SK-N-MC (cell line): ENCODE measurements around the gene MEIOB.

ENCODE experiments used
- DNase-seq: peaks from one replicate; pipeline ENCODE4 v3.0.0-alpha.2; 2011; ENCODE audit warnings: low read depth, low spot score
- H3K27ac ChIP-seq: fragments of 200-600 bp; sonication (generic); 2 replicates; pipeline ENCODE4 v1.5.1; 2016; ENCODE audit warnings: mixed run types
- H3K36me3 ChIP-seq: fragments of 200-600 bp; sonication (generic); 2 replicates; pipeline ENCODE4 v1.6.1; 2017; ENCODE audit warnings: antibody characterized with exemption, low read length, mixed read lengths; ENCODE audit not compliant: insufficient read depth
- H3K4me3 ChIP-seq: fragments of 200-600 bp; sonication (generic); 2 replicates; pipeline ENCODE4 v1.5.1; 2016
- H3K9ac ChIP-seq: fragments of 200-600 bp; sonication (generic); 2 replicates; pipeline ENCODE4 v1.8.0; 2017; ENCODE audit warnings: mixed run types, mixed read lengths; ENCODE audit not compliant: insufficient read length
- H3K9me3 ChIP-seq: fragments of 200-600 bp; sonication (generic); 2 replicates; pipeline ENCODE4 v1.6.1; 2017; ENCODE audit warnings: low read depth, mild to moderate bottlenecking, antibody characterized with exemption, low read length, moderate library complexity, mixed read lengths
- EZH2 ChIP-seq: fragments of 200-600 bp; sonication (generic); IDR thresholded peaks from one replicate; pipeline ENCODE4 v1.6.1; 2017; ENCODE audit warnings: antibody characterized with exemption
- FOXP2 ChIP-seq: optimal IDR thresholded peaks from 2 replicates; pipeline ENCODE3; 2011; ENCODE audit warnings: mild to moderate bottlenecking, moderate library complexity; ENCODE audit not compliant: insufficient read depth; ENCODE audit errors: extremely low read length, control extremely low read depth
- POLR2AphosphoS5 ChIP-seq: IDR thresholded peaks from 2 replicates; pipeline ENCODE4 v1.6.1; 2012; ENCODE audit warnings: mild to moderate bottlenecking, low read depth, low read length, borderline replicate concordance

The MEIOB gene

DNA sequence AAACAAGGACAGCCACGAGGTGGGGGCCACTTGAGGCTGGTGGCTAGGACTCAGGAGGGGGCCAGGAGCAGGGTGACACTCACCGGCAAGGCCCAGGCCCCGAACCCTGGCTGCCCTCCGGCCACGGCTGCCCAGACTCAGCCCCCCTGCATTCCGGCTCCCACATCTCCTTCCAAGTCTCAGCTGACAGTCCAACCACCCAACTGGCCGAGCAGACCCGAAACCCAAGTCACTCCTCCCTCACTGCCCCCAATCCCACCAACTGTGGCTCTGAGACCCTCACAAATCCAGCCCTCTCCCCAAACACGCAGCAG, 54.7 kb downstream of the MEIOB start:
- no peaks in the 10 kb centered on the region for H3K9me3 ChIP-seq
- no peak overlapping the region for H3K4me3 ChIP-seq
- DNase-seq, result no peak
- no peak overlapping the region for H3K9ac ChIP-seq
- H3K36me3 ChIP-seq, result no peaks in the 10 kb centered on the region
- no peak overlapping the region for H3K27ac ChIP-seq
- TF ChIP-seq FOXP2 (no peak), EZH2 (no peak), POLR2AphosphoS5 (no peak)

DNA sequence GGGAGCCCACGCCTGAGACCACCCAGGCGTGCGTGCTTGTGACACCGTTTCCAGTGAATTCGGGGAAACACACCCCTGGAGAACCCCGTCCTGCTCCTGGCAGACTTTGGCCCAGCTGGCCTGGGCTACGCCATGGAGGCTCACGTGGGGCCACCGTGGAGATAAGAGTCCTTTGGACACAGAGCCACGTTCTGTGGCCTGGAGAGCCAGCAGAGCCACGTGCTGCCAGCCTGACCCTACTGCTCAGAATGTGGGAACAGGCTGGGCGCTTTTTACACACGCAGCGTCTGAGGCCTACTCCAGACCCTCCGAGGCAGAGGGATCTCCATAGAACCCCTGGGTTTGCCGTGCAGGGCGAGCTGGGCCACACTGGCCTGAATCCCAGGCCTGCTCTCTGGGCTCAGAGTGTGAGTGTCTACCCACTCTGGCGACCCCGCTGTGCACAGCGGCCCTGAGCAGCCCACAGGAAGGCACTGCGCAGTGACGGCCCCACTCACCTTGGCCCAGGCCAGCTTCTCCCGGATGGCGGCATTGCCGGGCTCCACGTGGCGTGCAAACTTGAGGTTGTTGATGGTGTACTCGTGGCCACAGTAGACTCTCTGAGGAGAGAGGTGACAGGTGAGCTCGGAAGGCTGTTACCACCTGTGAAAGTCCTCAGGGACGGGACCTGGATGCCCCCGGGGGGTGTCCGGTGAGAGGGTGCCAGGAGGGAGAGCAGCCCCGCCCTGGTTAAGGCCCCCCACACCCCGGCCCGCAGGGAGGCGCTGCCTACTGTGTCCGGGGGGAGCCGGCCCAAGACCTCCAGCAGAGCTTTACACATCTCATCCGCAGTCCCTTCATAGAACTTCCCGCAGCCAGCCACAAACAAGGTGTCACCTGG, 55.3 kb downstream of the MEIOB start:
- DNase-seq, result no peak
- Histone ChIP-seq H3K4me3 (no peak overlapping the region), H3K27ac (no peak overlapping the region), H3K9me3 (no peaks in the 10 kb centered on the region), H3K9ac (no peak overlapping the region), H3K36me3 (no peaks in the 10 kb centered on the region)
- TF ChIP-seq POLR2AphosphoS5 (no peak), EZH2 (no peak), FOXP2 (no peak)

DNA sequence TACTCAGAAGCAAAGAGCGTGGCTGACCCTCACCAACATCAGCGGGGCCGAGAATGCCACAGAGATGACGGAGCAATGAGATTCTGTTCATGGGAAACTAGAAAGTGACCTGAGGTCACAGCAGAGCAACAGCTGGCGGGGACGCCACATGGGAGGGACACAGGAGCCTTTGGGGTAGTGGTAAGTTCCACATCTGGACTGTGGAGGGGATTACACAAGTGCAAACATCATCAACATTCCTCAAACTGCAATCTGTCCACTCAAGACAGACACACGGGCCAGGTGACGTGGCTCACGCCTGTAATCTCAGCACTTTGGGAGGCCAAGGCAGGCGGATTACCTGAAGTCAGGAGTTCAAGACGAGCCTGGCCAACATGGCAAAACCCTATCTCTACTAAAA, 56.5 kb downstream of the MEIOB start:
- H3K9me3 ChIP-seq, result no peaks in the 10 kb centered on the region
- TF ChIP-seq FOXP2 (no peak), EZH2 (no peak), POLR2AphosphoS5 (no peak)
- no peak overlapping the region for H3K9ac ChIP-seq
- no peak overlapping the region for H3K4me3 ChIP-seq
- no peak overlapping the region for H3K27ac ChIP-seq
- DNase-seq, result no peak
- no peaks in the 10 kb centered on the region for H3K36me3 ChIP-seq

DNA sequence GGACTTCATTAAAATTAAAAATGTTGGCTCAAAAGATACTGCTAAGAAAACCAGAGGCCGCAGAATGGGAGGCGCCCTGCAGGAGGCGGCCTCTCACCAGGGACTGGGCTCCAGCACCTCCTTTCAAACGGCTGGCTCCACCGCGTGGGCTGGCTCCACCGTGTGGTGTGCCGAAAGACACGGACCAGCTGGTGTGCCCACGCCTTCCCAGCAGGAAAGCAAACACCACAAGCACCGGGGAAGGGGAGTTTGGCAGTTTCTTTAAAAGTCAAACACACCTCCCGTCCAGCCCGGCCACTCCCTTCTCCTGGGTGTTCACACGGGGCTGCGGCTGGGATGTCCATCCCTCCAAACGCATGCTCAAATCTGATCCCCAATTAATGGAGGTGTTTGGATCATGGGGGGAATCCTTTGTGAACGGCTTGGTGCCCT, 59.2 kb downstream of the MEIOB start:
- Histone ChIP-seq H3K36me3 (no peaks in the 10 kb centered on the region), H3K27ac (no peak overlapping the region), H3K4me3 (no peak overlapping the region), H3K9ac (no peak overlapping the region), H3K9me3 (no peaks in the 10 kb centered on the region)
- DNase-seq, result no peak
- no peak for TF ChIP-seq FOXP2

GRCh38 chr16:1810536-1810935, 61.4 kb downstream of the MEIOB start:
- no peak for DNase-seq

GRCh38 chr16:1810106-1810505, 61.9 kb downstream of the MEIOB start:
- no peak overlapping the region for H3K9ac ChIP-seq
- no peak for DNase-seq
- H3K27ac ChIP-seq, result no peak overlapping the region
- TF ChIP-seq FOXP2, result no peak
- no peak for TF ChIP-seq POLR2AphosphoS5
- no peak for TF ChIP-seq EZH2
- no peaks in the 10 kb centered on the region for H3K36me3 ChIP-seq
- no peak overlapping the region for H3K4me3 ChIP-seq
- H3K9me3 ChIP-seq, result no peaks in the 10 kb centered on the region

More at GRCh38 chr16:1810536-1810935, 61.4 kb downstream of the MEIOB start:
- H3K9ac ChIP-seq, result no peak overlapping the region
- no peaks in the 10 kb centered on the region for H3K36me3 ChIP-seq
- no peak for TF ChIP-seq EZH2
- no peak for TF ChIP-seq FOXP2
- no peak for TF ChIP-seq POLR2AphosphoS5
- H3K9me3 ChIP-seq, result no peaks in the 10 kb centered on the region
- H3K27ac ChIP-seq, result no peak overlapping the region
- H3K4me3 ChIP-seq, result no peak overlapping the region

GRCh38 chr16:1809281-1809801, 62.6 kb downstream of the MEIOB start:
- no peaks in the 10 kb centered on the region for H3K36me3 ChIP-seq
- DNase-seq, result no peak
- no peak overlapping the region for H3K9ac ChIP-seq
- H3K9me3 ChIP-seq, result no peaks in the 10 kb centered on the region
- TF ChIP-seq POLR2AphosphoS5 (no peak), EZH2 (no peak), FOXP2 (no peak)
- no peak overlapping the region for H3K27ac ChIP-seq
- H3K4me3 ChIP-seq, result no peak overlapping the region

DNA sequence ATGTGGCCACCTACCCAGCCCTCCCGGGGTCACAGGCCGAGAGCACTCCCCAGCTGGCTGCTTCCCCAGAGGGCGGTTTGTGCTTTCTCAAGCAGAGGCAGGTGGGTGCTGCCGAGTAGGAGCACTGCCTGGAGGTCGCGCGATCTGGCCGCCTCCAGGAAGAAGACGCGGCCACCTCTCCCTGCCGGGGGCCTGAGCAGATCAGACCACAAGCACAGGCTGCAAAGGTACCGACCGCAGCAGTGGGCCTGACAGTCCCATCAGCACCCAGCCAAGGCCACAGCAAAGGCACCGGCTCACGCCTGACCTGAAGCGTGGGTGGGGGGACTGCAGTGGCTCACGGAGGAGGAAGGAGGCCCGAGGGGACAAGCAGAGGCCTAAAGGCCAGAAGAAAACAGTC, 63.3 kb downstream of the MEIOB start:
- H3K9me3 ChIP-seq, result no peaks in the 10 kb centered on the region
- no peaks in the 10 kb centered on the region for H3K36me3 ChIP-seq
- no peak for DNase-seq
- H3K27ac ChIP-seq, result no peak overlapping the region
- no peak overlapping the region for H3K9ac ChIP-seq
- TF ChIP-seq EZH2 (no peak), FOXP2 (no peak), POLR2AphosphoS5 (no peak)
- H3K4me3 ChIP-seq, result no peak overlapping the region

DNA sequence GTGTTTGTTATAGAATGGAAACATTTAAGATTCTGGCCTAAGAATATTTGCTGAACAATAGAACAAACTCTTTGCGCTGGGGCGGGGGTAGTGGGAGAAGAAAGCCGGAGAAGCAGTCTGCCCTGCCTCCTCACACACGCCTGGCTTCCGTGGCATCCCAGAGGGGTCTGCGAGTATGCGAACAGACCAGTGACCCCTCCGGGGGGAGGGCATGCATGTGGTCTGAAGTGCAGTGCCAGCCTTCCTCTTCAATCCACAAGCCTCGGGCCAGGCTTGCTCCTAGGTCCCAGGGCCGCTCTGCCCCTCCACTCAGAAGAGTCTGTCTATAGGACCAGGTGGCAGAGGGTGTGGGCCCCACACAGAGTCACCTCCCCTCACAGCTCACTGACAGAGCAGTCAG, 64.3 kb downstream of the MEIOB start:
- Histone ChIP-seq H3K36me3 (no peaks in the 10 kb centered on the region), H3K4me3 (no peak overlapping the region), H3K9ac (no peak overlapping the region), H3K9me3 (no peaks in the 10 kb centered on the region), H3K27ac (no peak overlapping the region)
- TF ChIP-seq POLR2AphosphoS5 (no peak), FOXP2 (no peak), EZH2 (no peak)
- DNase-seq, result no peak
